GM19438 (cell line): ENCODE data around the gene LRWD1.

ENCODE experiments used
- ATAC-seq: cut with Tn5 transposase; IDR thresholded peaks from one replicate; pipeline ENCODE4 v1.9.1; 2021; ENCODE audit warnings: low read depth; ENCODE audit not compliant: unreplicated experiment

LRWD1 gene

GRCh38 chr7:102464577-102465280 lies at the start of gene LRWD1, which contains the start of gene ALKBH4:
LRWD1 (plus strand) TSS chr7:102464984; CDS start chr7:102465081, 97 bp downstream.
ALKBH4 (minus strand) TSS chr7:102464863; CDS start chr7:102464836, 27 bp downstream.
- peak; percentile 81 for ATAC-seq

GRCh38 chr7:102415685-102416225 lies 49.0 kb upstream of the LRWD1 start:
- ATAC-seq: no peak

GRCh38 chr7:102416406-102416805 lies 48.4 kb upstream of the LRWD1 start:
- no peak for ATAC-seq

GRCh38 chr7:102417105-102417504 lies 47.7 kb upstream of the LRWD1 start:
- ATAC-seq: no peak

GRCh38 chr7:102418592-102418991 lies 46.2 kb upstream of the LRWD1 start:
- ATAC-seq: no peak

- ATAC-seq: no peak
Measured at GRCh38 chr7:102421706-102422240, 43.0 kb upstream of the LRWD1 start.

- ATAC-seq: no peak
Measured at GRCh38 chr7:102424129-102424551, 40.6 kb upstream of the LRWD1 start.

- ATAC-seq: no peak
Measured at GRCh38 chr7:102424787-102425218, 40.0 kb upstream of the LRWD1 start.

- peak; percentile 65 for ATAC-seq
Measured at GRCh38 chr7:102425639-102426267, 39.0 kb upstream of the LRWD1 start.

GRCh38 chr7:102426268-102427018 lies 38.3 kb upstream of the LRWD1 start:
- peak; percentile 44 for ATAC-seq

- no peak for ATAC-seq
Measured at GRCh38 chr7:102427019-102427405, 37.8 kb upstream of the LRWD1 start.

GRCh38 chr7:102429141-102429899 lies 35.5 kb upstream of the LRWD1 start:
- ATAC-seq: no peak

GRCh38 chr7:102431617-102432298 lies 33.0 kb upstream of the LRWD1 start:
- ATAC-seq: no peak

- ATAC-seq: peak; percentile 20
Measured at GRCh38 chr7:102432442-102433218, 32.2 kb upstream of the LRWD1 start.

GRCh38 chr7:102433219-102434038 lies 31.4 kb upstream of the LRWD1 start, which contains the start of gene ORAI2:
ORAI2 (plus strand) TSS chr7:102433575; CDS start chr7:102438957, 5,382 bp downstream.
- peak; percentile 51 for ATAC-seq

GRCh38 chr7:102434039-102434486 lies 30.7 kb upstream of the LRWD1 start:
- no peak for ATAC-seq

- no peak for ATAC-seq
Measured at GRCh38 chr7:102436118-102436517, 28.7 kb upstream of the LRWD1 start.
